ENCODE data around the gene ADPRHL1. TPM values are rescaled to one million over a fixed set of nuclear protein-coding genes. Genes with fewer than 3 reads are reported as not detected.

ADPRHL1 gene
- total RNA-seq, 1 donor from 2014 or later: 2.6 TPM

DNA sequence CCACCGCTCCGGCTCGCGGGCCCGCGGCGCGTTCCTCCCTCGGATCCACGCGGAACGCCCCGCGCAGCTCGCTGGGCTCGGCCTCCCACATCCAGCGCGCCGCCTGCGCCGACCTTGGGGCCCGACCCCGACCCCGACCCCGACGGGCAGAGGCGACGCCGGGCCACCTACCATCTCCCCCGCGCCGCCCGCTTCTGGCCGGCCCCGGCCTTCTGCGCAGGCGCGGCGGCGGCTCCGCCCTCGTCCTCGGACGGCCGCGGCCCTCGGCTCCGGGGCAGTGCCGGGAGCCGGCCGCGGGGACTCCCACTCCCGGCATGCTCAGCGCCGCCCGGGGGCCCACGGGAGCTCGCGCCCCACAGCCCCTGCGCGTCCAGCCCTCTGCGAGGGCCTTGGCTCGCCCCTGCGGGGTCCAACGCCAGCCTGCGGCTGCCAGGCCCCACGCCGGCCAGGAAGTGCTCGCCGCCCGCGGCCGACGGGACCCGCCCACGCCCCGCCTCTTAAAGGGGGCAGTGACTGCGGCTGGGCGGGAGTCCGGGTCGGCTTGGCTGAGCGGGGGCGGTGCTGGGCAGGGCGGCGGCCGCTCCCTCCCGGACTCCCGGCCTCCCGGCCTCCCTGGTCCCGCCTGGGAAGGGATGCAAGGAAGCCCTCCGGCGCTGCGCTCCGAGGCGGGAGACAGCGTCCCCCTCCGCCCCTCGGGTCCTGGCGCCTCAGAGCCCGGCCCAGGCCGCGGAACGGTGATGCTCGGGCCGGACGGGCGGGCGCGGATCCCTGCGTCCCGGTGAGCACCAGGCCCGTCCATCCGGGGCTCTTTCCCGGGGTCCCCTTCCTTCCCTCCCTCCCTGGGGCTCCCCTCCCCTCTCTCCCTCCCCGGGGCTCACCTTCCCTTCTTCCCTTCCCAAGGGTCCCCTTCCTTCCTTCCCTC is 37.5 kb upstream of the ADPRHL1 start, which contains the start of gene DCUN1D2:
Gene DCUN1D2, minus strand, starts transcription at position 216 of the 922 bp plus-strand sequence. Its CDS starts 42 bp downstream, at position 174.
- Mint-ChIP-seq H3K27ac (ENCODE audit: unreplicated experiment) (peak within 1 kb of the TSS; percentile 80), H3K9me3 (ENCODE audit: unreplicated experiment) (no peaks in the 10 kb centered on the region), H3K36me3 (ENCODE audit: unreplicated experiment) (peaks cover 3% of the 10 kb centered on the region), H3K27me3 (ENCODE audit: unreplicated experiment) (no peaks in the 10 kb centered on the region), H3K4me1 (ENCODE audit: unreplicated experiment) (peaks cover 68% of the 10 kb centered on the region), H3K4me3 (ENCODE audit: unreplicated experiment) (peak within 1 kb of the TSS; percentile 85)
- TF ChIP-seq, protein P1, sequence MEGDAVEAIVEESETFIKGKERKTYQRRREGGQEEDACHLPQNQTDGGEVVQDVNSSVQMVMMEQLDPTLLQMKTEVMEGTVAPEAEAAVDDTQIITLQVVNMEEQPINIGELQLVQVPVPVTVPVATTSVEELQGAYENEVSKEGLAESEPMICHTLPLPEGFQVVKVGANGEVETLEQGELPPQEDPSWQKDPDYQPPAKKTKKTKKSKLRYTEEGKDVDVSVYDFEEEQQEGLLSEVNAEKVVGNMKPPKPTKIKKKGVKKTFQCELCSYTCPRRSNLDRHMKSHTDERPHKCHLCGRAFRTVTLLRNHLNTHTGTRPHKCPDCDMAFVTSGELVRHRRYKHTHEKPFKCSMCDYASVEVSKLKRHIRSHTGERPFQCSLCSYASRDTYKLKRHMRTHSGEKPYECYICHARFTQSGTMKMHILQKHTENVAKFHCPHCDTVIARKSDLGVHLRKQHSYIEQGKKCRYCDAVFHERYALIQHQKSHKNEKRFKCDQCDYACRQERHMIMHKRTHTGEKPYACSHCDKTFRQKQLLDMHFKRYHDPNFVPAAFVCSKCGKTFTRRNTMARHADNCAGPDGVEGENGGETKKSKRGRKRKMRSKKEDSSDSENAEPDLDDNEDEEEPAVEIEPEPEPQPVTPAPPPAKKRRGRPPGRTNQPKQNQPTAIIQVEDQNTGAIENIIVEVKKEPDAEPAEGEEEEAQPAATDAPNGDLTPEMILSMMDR (IDR thresholded peaks at IDR 0.05): no peak
- peak; percentile 99 for DNase-seq (ENCODE audit: extremely low spot score, unreplicated experiment)

- peaks cover 59% of the 10 kb centered on the region for H3K4me1 Mint-ChIP-seq (ENCODE audit: unreplicated experiment)
- peaks cover 2% of the 10 kb centered on the region for H3K36me3 Mint-ChIP-seq (ENCODE audit: unreplicated experiment)
- peak; percentile 89 for DNase-seq (ENCODE audit: extremely low spot score, unreplicated experiment)
- H3K27me3 Mint-ChIP-seq (ENCODE audit: unreplicated experiment): no peaks in the 10 kb centered on the region
- H3K4me3 Mint-ChIP-seq (ENCODE audit: unreplicated experiment): peak overlapping the region; percentile 85
- H3K27ac Mint-ChIP-seq (ENCODE audit: unreplicated experiment): peak overlapping the region; percentile 77
- TF ChIP-seq, protein P1 (IDR thresholded peaks at IDR 0.05): no peak
- no peaks in the 10 kb centered on the region for H3K9me3 Mint-ChIP-seq (ENCODE audit: unreplicated experiment)
Measured at GRCh38 chr13:113489549-113490495, 36.5 kb upstream of the ADPRHL1 start.

DNA sequence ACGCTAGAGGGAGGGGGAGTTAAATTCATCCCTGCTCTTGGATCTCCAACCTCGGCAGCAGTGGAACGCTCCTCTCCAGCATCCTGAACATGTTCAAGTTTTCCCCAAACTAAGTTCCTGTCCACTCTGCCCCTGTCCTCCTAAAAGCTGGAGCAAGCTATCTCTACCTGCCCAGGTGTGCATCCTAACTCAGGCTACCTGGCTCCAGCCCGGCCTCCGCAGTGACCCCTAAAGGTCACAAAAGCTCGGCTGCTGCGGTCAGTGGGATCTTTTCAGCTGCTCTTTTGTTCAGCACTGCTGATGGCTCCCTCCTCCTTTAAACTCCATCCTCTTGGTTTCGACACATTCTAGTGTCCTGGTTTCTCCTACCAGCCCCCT is 35.9 kb upstream of the ADPRHL1 start:
- Mint-ChIP-seq H3K4me1 (ENCODE audit: unreplicated experiment) (peaks cover 54% of the 10 kb centered on the region), H3K36me3 (ENCODE audit: unreplicated experiment) (no peaks in the 10 kb centered on the region)

DNA sequence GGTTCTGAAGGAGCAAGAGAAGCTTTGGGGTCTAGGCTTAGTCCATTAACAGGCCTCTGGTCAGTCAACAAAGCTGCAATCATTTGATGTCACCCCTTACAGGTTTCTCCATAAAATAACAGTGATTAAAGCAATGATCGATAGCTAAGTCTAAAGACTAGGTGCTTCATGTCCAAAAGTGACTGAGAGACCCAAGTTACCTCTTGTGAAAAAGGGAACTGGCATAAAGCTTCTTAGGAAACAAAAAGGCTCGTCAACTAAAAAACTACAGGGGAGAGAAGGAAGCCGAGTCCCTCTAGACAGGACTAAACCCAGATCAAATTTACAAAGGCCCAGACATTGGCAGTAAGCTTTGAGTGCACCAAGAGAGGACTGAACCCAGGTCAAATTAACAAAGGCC is 35.0 kb upstream of the ADPRHL1 start:
- Mint-ChIP-seq H3K4me1 (ENCODE audit: unreplicated experiment) (peaks cover 46% of the 10 kb centered on the region), H3K4me3 (ENCODE audit: unreplicated experiment) (peak overlapping the region; percentile 20)

More for the DNA sequence above, 35.9 kb upstream of the ADPRHL1 start:
- Mint-ChIP-seq H3K27me3 (ENCODE audit: unreplicated experiment) (no peaks in the 10 kb centered on the region), H3K9me3 (ENCODE audit: unreplicated experiment) (no peaks in the 10 kb centered on the region), H3K27ac (ENCODE audit: unreplicated experiment) (peak overlapping the region; percentile 77), H3K4me3 (ENCODE audit: unreplicated experiment) (peak overlapping the region; percentile 85)
- DNase-seq (ENCODE audit: extremely low spot score, unreplicated experiment): peak; percentile 71
- TF ChIP-seq, protein P1 (IDR thresholded peaks at IDR 0.05): no peak

More for the DNA sequence above, 35.0 kb upstream of the ADPRHL1 start:
- TF ChIP-seq, protein P1 (IDR thresholded peaks at IDR 0.05): no peak
- Mint-ChIP-seq H3K27ac (ENCODE audit: unreplicated experiment) (no peak overlapping the region), H3K27me3 (ENCODE audit: unreplicated experiment) (no peaks in the 10 kb centered on the region), H3K9me3 (ENCODE audit: unreplicated experiment) (no peaks in the 10 kb centered on the region), H3K36me3 (ENCODE audit: unreplicated experiment) (no peaks in the 10 kb centered on the region)
- DNase-seq (ENCODE audit: extremely low spot score, unreplicated experiment): no peak
